Esophagus squamous epithelium (tissue), 4 donors: ENCODE measurements around the gene GGA1.

Experiments used
- POLR2A ChIP-seq, 4 donors: fragments of 450-650 bp; IDR thresholded peaks; one replicate each; pipeline ENCODE4 v1.6.1; 2017; ENCODE audit warnings: antibody characterized with exemption in 4 of 4, mild to moderate bottlenecking in 4 of 4, moderate library complexity in 3 of 4
- TF ChIP-seq, protein P1 (sequence below), 6 experiments: fragments of 450-650 bp in 4 of 6; fragments of 200-600 bp in 2 of 6; sonication (generic) in 2 of 6; IDR thresholded peaks; one replicate each; pipeline ENCODE4 v1.5.1; 2016 to 2019; ENCODE audit warnings: antibody characterized with exemption in 6 of 6, mild to moderate bottlenecking in 4 of 6, moderate library complexity in 4 of 6

GRCh38 chr22:37626556-37627075 lies 18.0 kb downstream of the GGA1 start:
- no peak for TF ChIP-seq POLR2A (IDR thresholded peaks at IDR 0.05)
- TF ChIP-seq, protein P1, sequence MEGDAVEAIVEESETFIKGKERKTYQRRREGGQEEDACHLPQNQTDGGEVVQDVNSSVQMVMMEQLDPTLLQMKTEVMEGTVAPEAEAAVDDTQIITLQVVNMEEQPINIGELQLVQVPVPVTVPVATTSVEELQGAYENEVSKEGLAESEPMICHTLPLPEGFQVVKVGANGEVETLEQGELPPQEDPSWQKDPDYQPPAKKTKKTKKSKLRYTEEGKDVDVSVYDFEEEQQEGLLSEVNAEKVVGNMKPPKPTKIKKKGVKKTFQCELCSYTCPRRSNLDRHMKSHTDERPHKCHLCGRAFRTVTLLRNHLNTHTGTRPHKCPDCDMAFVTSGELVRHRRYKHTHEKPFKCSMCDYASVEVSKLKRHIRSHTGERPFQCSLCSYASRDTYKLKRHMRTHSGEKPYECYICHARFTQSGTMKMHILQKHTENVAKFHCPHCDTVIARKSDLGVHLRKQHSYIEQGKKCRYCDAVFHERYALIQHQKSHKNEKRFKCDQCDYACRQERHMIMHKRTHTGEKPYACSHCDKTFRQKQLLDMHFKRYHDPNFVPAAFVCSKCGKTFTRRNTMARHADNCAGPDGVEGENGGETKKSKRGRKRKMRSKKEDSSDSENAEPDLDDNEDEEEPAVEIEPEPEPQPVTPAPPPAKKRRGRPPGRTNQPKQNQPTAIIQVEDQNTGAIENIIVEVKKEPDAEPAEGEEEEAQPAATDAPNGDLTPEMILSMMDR (IDR thresholded peaks at IDR 0.05): no peak
